Loucy (cell line): ENCODE measurements around the gene GCK.

Source experiments
- H2AFZ ChIP-seq: fragments of 200-600 bp; sonication (generic); 2 replicates; pipeline ENCODE4 v1.6.0; 2016; ENCODE audit warnings: antibody characterized with exemption, mild to moderate bottlenecking, low read length, moderate library complexity
- H3F3A ChIP-seq: fragments of 200-600 bp; 2 replicates; pipeline ENCODE4 v1.6.0; 2016; ENCODE audit warnings: antibody characterized with exemption, low read depth, mild to moderate bottlenecking
- H3K27me3 ChIP-seq: fragments of 200-600 bp; sonication (generic); 2 replicates; pipeline ENCODE4 v1.6.1; 2014; ENCODE audit warnings: low read length, mild to moderate bottlenecking; ENCODE audit not compliant: insufficient read depth, poor library complexity, severe bottlenecking
- H3K36me3 ChIP-seq: fragments of 200-600 bp; sonication (generic); 2 replicates; pipeline ENCODE4 v1.6.1; 2016; ENCODE audit warnings: low read length; ENCODE audit not compliant: insufficient read depth
- H3K4me1 ChIP-seq: fragments of 200-600 bp; sonication (generic); 2 replicates; pipeline ENCODE4 v1.5.1; 2014; ENCODE audit warnings: low read length, mild to moderate bottlenecking; ENCODE audit not compliant: insufficient read depth, poor library complexity, severe bottlenecking
- H3K4me2 ChIP-seq: fragments of 200-600 bp; sonication (generic); 2 replicates; pipeline ENCODE4 v1.6.0; 2014; ENCODE audit warnings: antibody characterized with exemption, low read length, low read depth, mild to moderate bottlenecking; ENCODE audit not compliant: poor library complexity, severe bottlenecking
- H3K4me3 ChIP-seq: fragments of 200-600 bp; sonication (generic); 2 replicates; pipeline ENCODE4 v1.5.1; 2014; ENCODE audit warnings: low read length, mild to moderate bottlenecking, mixed read lengths; ENCODE audit not compliant: poor library complexity, severe bottlenecking
- H3K79me2 ChIP-seq: fragments of 200-600 bp; sonication (generic); 2 replicates; pipeline ENCODE4 v1.6.1; 2014; ENCODE audit warnings: low read length; ENCODE audit not compliant: insufficient read depth
- H3K9ac ChIP-seq: fragments of 200-600 bp; sonication (generic); 2 replicates; pipeline ENCODE4 v1.6.0; 2014; ENCODE audit warnings: mild to moderate bottlenecking, low read depth, low read length, moderate library complexity; ENCODE audit not compliant: poor library complexity, severe bottlenecking
- H3K9me2 ChIP-seq: fragments of 200-600 bp; sonication (generic); replicated peaks from 2 replicates; pipeline ENCODE4 v1.6.1; 2016; ENCODE audit warnings: low read depth, low read length, mixed read lengths
- H3K9me3 ChIP-seq: fragments of 200-600 bp; sonication (generic); 2 replicates; pipeline ENCODE4 v1.6.1; 2014; ENCODE audit warnings: mild to moderate bottlenecking, antibody characterized with exemption, low read length, low read depth; ENCODE audit not compliant: insufficient read depth
- H4K20me1 ChIP-seq: fragments of 200-600 bp; sonication (generic); 2 replicates; pipeline ENCODE4 v1.6.0; 2014; ENCODE audit warnings: antibody characterized with exemption, low read length, mild to moderate bottlenecking; ENCODE audit not compliant: insufficient read depth, poor library complexity, severe bottlenecking
- EZH2phosphoT487 ChIP-seq: fragments of 200-600 bp; IDR thresholded peaks from 2 replicates; pipeline ENCODE4 v1.6.1; 2018; ENCODE audit warnings: antibody characterized with exemption, mild to moderate bottlenecking, moderate library complexity, borderline replicate concordance
- TF ChIP-seq, protein P1 (sequence below): fragments of 200-600 bp; sonication (generic); conservative IDR thresholded peaks from 2 replicates; pipeline ENCODE4 v1.5.1; 2014; ENCODE audit warnings: mild to moderate bottlenecking, antibody characterized with exemption, low read length

GCK gene

DNA sequence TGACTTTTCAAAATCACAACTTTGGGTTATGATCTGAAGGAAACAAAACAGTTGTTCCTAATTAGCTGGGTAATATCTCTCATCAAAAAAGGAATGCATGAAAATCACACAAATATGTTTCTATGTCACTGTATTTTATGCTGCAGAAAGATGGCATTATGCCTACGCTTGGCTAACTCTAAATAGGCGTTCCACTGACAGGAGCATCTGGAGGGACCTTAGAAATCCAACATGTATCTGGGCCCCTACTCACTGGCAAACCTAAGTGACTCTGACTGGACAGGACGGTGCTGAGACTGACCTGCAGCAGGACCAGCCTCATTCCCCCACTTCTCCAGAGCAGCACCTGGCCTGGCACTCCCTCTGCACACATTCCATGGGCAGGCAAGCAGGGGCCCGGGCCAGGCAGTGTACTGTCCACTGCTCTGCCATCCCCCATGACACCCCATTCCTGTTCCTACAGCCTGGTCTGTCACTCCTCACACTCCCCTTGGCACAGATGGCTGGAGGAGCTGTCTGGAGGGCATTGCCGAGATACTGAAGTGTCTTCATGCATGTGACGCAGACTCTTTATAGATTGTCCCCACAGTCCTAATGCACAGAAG lies 45.5 kb downstream of the GCK start:
- TF ChIP-seq, protein P1, sequence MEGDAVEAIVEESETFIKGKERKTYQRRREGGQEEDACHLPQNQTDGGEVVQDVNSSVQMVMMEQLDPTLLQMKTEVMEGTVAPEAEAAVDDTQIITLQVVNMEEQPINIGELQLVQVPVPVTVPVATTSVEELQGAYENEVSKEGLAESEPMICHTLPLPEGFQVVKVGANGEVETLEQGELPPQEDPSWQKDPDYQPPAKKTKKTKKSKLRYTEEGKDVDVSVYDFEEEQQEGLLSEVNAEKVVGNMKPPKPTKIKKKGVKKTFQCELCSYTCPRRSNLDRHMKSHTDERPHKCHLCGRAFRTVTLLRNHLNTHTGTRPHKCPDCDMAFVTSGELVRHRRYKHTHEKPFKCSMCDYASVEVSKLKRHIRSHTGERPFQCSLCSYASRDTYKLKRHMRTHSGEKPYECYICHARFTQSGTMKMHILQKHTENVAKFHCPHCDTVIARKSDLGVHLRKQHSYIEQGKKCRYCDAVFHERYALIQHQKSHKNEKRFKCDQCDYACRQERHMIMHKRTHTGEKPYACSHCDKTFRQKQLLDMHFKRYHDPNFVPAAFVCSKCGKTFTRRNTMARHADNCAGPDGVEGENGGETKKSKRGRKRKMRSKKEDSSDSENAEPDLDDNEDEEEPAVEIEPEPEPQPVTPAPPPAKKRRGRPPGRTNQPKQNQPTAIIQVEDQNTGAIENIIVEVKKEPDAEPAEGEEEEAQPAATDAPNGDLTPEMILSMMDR = no peak
- no peak for TF ChIP-seq EZH2phosphoT487
- Histone ChIP-seq H3F3A (no peaks in the 10 kb centered on the region), H3K9me2 (no peaks in the 10 kb centered on the region), H3K27me3 (no peaks in the 10 kb centered on the region), H3K4me3 (no peak overlapping the region), H3K36me3 (no peaks in the 10 kb centered on the region), H2AFZ (no peak overlapping the region), H4K20me1 (no peaks in the 10 kb centered on the region), H3K9ac (no peak overlapping the region), H3K9me3 (no peaks in the 10 kb centered on the region), H3K4me2 (no peak overlapping the region), H3K4me1 (no peaks in the 10 kb centered on the region), H3K79me2 (no peaks in the 10 kb centered on the region)

DNA sequence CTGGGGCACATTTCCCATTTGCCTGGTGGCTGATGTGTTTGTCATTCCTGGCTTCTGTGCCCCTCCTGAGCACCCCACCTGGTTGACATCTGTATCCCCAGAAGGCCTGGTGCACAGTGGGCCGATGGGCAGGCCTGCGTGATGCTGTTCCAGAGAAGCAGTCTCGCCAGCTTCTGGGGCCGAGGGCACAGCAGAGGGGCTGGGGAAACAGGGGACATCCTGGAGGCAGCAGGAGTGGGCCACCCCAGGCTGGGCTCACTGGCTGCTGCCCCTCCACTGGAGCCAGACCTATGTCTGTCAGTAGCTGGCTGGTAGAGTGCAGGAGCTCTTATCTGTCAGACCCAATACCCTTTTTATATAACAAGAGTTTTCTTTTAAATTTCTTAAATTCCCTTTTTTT lies 47.2 kb downstream of the GCK start:
- Histone ChIP-seq H2AFZ (no peak overlapping the region), H3K4me3 (no peak overlapping the region), H3K9ac (no peak overlapping the region), H3K4me1 (no peaks in the 10 kb centered on the region), H3K27me3 (no peaks in the 10 kb centered on the region), H3K79me2 (no peaks in the 10 kb centered on the region), H3K36me3 (no peaks in the 10 kb centered on the region), H4K20me1 (no peaks in the 10 kb centered on the region), H3F3A (no peaks in the 10 kb centered on the region), H3K9me2 (no peaks in the 10 kb centered on the region), H3K9me3 (no peaks in the 10 kb centered on the region), H3K4me2 (no peak overlapping the region)
- TF ChIP-seq, protein P1 = no peak
- TF ChIP-seq EZH2phosphoT487 = no peak

DNA sequence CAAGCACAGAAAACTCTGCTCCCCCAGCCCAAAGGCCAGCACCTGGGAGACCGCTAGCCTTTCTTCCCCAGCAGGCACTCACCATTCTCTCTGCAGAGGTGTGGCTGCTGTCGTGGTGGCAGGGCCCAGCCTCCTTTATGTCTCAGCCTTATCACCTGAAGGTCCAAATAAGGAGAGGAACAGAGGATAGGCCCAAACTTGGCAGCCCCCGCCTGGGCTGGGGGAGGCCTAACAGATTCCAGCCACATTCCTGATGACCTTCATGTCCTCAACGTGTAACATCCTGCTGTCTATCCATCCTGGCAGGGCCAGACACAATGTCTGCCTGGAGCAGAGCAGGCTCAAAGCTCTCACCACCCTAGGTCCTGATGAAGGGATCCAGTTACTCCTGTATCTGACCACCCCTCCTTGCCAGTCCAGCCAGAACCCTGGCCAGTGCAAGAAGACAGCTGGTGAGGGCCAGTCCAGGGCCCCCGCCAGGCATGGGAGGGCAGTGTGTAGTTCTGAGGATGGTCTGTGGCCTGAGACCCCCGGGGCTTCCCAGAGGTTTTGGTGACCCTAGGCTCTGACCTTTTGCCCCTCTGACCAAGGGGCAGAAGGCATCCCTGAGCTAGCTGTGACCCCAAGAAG lies 47.9 kb downstream of the GCK start, which contains the start of gene MYL7:
TSS of gene MYL7 (minus strand) at position 112 of the 630 bp plus-strand sequence. CDS start at position 85, 27 bp downstream.
- no peaks in the 10 kb centered on the region for H3K9me3 ChIP-seq
- H3K9me2 ChIP-seq = no peaks in the 10 kb centered on the region
- no peaks in the 10 kb centered on the region for H3F3A ChIP-seq
- H3K36me3 ChIP-seq = no peaks in the 10 kb centered on the region
- no peak within 1 kb of the TSS for H2AFZ ChIP-seq
- H4K20me1 ChIP-seq = no peaks in the 10 kb centered on the region
- H3K79me2 ChIP-seq = no peaks in the 10 kb centered on the region
- TF ChIP-seq EZH2phosphoT487 = no peak
- TF ChIP-seq, protein P1 = no peak
- no peak within 1 kb of the TSS for H3K9ac ChIP-seq
- no peak within 1 kb of the TSS for H3K4me2 ChIP-seq
- no peaks in the 10 kb centered on the region for H3K27me3 ChIP-seq
- no peaks in the 10 kb centered on the region for H3K4me1 ChIP-seq
- no peak within 1 kb of the TSS for H3K4me3 ChIP-seq
